ACHN (cell line): Measurements from ENCODE around the gene MAPKAPK2.
"Not testable (repeated sequence)": the region's sequence is repeated elsewhere in the genome, so short reads cannot be mapped to it uniquely, and the experiment has no call there.

Experiments
- DNase-seq: peaks from one replicate; pipeline ENCODE4 v3.0.0-alpha.2; 2015
- in situ Hi-C: cut with HindIII; loops from 2 replicates; pipeline ENCODE4 v1.10.0; 2017; ENCODE audit warnings: low sequenced_read_pairs, low pct_ligation_motif_present, low pct_unique_long_range_greater_than_20kb

MAPKAPK2 gene

DNA sequence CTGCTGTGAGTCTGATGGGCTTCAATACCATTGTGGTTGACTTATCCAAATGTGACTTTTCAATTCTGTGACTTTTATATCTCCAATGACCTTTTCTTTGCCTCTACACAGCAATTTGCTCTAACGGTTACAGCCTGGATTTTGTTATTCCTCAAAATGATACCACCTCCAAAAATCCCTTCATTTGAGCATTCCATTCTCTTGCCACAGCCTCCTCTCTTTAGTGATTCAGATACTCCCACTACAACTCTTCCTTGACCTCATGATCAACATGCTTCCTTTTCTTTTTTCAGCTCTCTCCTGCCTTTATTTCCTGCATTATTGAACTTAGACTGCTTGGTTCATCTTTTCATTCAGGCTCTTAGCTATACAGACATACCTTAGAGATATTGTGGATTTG is 69.3 kb downstream of the MAPKAPK2 start:
- no peak for DNase-seq
- in situ Hi-C loops, result no loop called here

DNA sequence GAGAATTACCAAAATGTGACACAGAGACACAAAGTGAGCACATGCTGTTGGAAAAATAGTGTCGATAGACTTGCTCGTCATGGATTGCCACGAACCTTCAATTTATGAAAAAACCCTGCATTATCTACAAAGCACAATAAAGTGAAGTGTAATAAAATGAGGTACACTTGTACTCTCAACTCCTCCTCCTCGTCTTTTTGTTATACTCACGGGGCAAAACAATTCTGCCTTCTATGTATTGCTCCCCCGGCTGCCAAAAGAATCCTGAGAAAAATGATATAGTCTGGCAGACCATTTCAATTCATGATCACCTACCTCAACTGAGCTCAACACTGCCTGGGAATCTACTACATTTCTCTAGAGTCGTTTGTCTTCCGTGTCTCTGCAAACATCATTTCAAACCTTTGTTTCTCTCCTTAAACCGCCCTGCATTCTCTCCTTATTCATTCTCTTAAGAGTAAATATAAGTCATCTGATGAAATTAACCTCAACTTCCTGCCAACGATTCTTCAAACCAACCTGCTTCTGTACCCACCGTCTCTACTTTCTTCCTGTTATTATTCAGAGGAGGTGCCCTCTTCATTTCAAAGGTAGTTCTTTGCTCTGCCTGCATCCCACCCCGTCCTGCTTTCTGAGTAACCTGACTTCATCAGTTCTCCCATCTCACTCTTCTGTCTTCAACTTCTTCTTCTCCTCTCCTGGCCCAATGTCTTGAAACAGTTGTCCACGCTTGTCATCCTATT is 73.0 kb downstream of the MAPKAPK2 start:
- in situ Hi-C loops, result no loop called here
- DNase-seq, result no peak

DNA sequence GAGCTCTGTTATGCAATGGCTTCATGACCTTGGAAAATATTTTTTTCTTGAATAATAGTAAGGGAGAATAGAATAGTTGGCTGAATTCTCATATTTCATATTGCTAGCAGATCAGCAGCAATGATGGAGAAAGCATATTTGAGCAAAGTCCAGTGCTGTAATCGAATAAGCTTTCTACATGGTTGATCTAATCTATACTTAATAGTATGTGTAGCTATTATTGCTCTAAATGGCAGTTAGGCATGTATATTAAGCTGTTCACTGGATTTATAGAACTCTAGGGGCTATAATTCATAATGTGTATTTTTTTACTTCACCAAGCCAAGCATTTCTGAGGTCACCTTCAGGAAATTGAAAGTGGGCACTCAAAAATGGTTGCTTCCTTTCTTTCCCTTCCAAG is 75.9 kb downstream of the MAPKAPK2 start:
- no peak for DNase-seq
- in situ Hi-C loops, result no loop called here

DNA sequence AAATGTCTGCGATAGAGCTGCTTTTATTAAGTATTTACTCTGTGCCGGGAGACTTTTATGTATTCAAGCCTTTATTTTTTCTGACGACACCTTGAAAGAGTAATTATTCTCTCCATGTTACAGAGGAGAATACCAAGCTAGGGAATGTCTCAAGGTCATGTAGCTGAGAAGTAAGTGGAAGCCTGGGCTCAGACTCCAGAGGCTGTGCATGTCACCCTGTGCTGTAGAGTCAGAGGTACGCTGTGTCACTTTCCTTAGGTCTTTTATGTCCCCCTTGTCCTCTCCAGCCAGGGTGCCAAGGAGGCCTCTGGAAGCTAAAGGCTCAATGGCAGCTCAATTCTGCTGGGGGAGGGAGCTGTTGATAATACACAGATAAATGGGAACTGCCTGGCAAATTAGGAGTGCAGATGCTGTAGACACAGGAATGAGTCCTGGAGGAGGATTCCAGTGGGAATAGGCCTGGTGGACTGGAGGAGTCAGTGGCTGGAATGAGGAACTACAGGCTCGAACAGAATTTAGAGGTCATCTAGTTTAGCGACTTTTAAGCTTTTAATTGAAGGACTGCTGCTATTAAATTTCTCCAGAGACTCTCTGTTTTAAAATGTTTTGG is 76.6 kb downstream of the MAPKAPK2 start:
- in situ Hi-C loops, result no loop called here

DNA sequence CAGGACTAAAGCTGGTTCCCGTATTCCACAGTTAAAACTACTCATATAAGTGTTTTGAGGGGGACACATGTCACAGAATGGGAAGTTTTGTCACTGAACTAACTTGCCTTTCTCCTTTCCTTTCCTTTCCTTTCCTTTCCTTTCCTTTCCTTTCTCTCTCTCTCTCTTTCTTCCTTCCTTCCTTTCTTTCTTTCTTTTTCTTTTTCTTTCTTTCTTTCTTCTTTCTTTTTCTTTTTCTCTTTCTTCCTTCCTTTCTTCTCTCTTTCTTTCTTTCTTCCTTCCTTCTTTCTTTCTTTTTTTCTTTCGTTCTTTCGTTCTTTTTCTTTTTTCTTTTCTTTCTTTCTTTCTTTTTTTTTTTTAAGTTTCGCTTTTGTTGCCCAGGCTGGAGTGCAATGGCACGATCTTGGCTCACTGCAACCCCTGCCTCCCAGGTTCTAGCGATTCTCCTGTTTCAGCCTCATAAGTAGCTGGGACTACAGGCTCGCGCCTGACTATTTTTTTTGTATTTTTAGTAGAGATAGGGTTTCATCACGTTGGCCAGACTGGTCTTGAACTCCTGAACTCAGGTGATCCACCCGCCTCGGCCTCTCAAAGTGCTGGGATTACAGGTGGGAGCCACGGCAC is 78.1 kb downstream of the MAPKAPK2 start:
- DNase-seq, in situ Hi-C loops: not testable (repeated sequence)

More for the DNA sequence above, 76.6 kb downstream of the MAPKAPK2 start:
- DNase-seq, result no peak

DNA sequence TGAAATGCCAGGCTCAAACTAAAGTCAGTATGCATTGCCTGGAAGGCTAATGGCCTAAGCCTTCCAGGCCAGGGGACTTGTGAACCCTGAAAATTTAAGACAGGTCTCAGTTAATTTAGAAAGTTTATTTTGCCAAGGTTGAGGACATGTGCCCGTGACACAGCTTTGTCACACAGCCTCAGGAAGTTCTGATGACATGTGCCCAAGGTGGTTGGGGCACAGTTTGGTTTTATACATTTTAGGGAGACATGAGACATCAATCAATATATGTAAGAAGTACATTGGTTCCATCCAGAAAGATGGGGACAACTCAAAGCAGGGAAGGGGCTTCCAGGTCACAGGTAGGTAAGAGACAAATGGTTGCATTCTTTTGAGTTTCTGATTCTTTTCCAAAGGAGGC is 81.1 kb downstream of the MAPKAPK2 start:
- DNase-seq, in situ Hi-C loops: not testable (repeated sequence)

DNA sequence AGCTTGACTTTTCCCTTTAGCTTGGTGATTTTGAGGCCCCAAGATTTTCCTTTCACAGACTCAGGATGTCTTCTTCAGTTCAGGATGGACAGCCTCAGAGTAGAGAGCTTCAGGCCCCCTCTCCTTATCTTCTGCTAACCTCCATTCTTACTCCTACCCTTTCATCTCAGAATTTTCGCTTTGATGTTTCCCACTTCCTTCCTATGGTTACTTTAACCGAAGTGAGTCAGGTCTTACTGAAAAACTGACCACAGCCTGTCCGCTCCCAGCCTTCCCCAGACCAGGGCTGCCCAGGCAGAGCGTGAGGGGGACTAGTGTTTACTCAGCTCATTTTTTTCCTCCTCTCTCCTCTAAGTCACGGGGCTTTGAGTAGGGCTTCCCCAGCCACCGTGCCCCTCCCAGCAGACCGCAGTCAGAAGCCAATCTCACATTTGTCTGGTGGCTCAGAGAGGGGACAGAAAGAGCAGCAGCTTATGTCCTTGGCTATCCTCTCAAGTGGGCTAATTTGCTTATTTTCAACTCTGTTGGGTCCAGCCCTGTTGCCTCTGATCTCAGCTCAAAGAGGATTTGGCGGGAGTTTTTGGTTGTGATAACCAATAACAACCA is 81.6 kb downstream of the MAPKAPK2 start:
- DNase-seq, result peak; percentile 10
- in situ Hi-C loops, result no loop called here

DNA sequence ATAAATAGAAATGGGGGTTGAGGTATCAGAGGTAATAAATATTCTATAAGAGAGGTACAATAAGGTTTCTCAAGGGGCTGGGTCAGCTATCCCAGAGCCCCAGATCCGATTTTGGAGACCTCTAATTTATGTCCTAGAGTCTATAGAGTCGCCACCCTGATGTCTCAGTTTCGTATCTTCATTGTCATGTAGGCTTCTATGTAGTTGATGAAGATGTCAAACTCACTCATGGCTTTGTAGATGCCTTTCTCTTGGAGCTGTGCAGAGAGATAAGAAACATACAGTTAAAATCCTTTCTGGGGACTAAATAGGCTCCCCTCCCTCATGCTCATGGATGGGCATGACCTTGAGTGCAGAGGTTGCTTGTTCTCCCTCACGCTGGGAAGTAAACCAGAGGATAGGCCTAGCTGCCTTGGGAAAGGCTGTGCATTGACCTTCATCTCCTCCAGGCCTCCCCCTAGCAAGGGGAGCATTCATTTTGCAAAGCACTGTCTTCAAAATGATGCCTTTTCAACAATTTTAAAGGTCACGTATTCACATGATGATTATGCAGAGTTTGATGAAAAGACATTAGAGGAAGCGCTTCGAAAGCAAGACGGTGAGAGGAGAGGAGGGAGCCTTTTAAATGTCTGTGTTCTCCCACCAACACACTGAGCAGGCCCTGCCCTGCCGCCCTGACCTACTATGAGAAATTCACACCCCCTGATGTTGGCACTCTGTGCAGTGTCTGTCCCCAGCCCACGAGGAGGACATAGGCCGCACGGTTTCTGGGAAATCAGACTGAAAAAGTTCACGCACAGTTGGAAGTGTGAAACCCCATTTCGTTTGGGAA is 84.0 kb downstream of the MAPKAPK2 start:
- in situ Hi-C loops, result no loop called here
- DNase-seq, result no peak

DNA sequence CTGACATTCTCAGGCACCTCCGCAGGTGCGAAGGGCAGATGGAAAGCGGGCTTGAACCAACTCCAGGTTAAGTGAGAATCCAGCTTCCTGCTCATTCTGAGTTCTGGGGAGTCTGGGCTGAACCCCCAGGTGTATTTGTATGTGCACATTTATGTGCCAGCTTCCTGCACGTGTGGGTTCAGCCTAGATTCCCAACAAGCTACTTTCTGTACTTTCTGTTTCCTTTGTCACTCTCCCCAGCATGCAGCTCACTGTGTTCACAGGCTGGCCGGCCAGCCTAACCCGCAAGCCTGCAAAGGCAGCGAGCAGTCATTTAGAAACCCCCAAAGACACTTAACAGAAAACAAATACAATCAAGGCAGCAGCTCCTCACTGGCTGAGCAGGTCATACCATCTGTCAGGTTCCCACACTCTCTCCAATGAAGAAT is 84.6 kb downstream of the MAPKAPK2 start:
- in situ Hi-C loops, result no loop called here
- DNase-seq, result no peak

DNA sequence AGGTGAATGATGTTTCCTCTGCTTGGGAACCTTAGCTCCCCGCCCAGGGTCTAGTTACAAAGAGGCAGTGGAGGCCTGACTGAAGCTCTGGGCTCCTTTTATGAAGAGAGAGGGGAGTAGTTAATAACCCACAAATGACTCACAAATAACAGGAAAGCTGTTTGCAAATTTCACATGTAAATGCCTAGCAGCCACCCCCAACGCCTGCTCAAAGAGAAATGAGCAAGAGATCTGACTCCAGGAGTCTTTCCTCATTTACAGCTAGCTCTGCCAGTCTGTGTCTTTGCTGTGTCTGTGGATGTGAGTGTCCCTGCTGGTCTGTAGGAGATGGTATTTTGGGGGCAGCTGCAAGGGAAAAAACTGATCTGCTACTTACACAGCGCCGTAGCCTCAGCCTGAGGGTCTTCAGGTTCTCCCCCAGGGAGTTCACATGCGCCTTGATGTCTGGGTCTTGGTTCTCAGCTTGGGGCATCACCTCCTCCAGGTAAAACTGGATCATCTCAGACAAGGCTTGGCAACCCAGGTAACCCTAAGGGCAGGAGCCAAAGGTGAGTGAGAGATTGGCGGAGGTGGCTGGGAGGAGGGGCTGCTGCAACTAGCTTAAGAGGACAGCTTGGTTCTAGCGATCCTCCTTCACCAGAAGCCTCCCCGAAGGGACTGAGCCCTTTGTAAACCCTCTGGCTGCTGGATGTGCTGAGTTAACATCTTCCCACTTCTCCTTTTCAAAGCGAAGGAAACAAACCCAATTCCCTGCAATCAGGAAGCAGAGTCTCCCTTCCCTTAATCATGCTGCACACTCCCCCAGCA is 86.0 kb downstream of the MAPKAPK2 start, which contains the start of gene IL19:
Gene IL19 (plus strand): TSS at position 243 of the 807 bp plus-strand sequence. CDS start 65,890 bp downstream, outside the sequence.
- in situ Hi-C loops, result no loop called here
- no peak for DNase-seq

DNA sequence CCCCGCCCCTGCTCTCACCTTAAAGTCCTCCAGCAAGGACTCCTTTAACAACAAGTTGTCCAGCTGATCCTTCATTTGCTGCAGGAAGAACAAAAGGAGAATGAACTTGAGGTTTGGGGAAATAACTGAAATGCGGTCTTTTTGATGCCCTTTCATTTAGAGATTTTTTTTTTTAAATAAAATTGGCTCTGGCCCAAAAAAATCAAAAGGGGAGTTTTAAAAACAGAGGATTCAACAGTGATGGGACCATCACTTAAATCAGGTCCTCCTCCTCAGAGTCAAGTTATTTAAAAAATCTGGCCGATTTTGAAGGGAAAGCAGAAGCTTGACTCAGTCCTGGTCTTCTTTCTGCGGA is 86.6 kb downstream of the MAPKAPK2 start:
- in situ Hi-C loops, result no loop called here
- DNase-seq, result no peak

DNA sequence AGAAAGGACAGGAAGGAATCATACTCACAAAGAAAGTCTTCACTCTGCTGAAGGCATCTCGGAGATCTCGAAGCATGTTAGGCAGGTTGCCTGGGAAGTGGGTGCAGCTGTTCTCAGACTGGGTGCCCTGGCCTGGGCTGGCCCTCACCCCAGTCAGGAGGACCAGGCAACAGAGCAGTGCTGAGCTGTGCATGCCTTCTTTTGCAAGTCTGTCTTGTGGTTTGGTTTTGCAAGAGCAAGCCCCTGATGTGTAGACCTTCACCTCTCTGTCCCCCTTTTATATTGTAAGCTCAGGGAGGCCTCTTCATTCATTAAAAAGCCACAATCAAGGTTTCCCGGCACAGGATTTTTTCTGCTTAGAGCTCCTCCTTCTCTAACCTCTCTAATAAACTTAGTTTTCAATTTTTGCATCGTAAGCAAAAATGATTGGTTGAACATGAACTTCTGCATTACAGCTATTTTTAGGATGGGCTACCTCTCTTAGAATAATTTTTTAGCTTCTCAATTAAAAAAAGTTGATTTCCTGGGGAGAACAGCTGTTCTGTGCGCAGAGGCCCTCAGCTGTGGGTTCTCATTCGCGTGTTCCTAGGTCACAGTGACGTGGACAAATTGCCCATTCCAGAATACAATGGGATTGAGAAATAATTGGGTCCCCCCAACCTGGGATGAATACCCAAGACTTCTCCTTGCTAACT is 87.7 kb downstream of the MAPKAPK2 start, which contains the start of gene IL10:
Gene IL10 (minus strand): TSS at position 252 of the 695 bp plus-strand sequence. CDS start 59 bp downstream, at position 193.
- in situ Hi-C loops, result no loop called here
- DNase-seq, result no peak

DNA sequence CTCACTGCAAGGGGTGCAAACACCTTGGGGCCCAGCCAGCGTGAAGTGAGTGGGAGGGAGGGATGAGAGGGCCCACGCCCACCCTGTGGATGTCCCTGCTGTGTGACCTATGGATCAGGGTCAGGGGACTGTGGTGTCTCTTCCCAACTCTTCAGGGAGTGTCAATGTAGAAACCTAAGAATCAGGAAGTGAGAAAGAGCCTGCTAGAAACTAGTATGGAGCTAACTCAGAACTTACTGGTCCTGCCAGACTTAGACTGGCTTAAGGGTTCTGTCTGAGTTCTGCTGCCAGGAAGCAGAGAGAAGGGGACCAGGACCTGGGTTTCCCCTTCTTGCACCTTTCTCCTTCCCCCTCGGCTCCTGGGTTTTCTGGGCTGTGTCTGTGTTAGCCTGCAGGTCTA is 89.4 kb downstream of the MAPKAPK2 start:
- DNase-seq, result no peak

DNA sequence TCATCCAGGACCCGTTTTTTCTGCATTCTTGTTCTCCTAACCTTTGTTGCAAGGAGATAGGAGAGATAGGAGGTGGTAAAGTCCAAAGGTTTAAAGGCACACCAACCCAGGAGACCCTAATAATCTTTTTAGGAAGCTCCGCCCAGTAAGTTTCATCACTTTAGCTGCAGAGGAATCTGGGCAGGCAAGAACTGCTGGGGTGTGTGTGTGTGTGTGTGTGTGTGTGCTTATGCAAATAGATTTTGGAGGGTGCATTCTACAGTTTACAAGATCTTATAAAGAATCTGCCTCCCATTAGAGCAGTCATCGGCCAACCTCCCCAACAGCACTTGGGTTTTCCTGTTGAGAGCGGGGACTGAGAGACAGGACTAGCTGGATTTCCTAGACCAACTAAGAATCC is 91.5 kb downstream of the MAPKAPK2 start:
- no peak for DNase-seq
- in situ Hi-C loops, result no loop called here

More for the DNA sequence above, 89.4 kb downstream of the MAPKAPK2 start:
- in situ Hi-C loops, result no loop called here

DNA sequence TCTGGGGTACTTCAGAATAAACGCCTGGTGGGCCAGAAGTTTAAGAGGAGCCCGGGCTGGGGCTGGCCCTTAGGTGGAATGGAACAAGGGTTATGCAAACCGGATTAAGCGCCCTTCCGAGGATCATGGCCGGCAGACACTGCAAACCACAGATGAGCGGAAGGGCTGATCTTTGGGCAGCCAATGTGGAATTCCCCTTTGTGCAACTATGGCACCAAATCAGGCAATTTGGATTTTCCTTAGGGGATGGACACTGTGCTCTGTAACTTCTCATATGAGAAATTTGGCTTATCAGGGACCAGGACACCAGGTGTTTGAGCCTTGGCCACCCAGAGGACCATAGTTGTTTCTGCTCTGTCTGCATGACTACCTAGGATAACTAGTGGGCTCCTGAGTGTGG is 93.3 kb downstream of the MAPKAPK2 start:
- in situ Hi-C loops, result no loop called here

DNA sequence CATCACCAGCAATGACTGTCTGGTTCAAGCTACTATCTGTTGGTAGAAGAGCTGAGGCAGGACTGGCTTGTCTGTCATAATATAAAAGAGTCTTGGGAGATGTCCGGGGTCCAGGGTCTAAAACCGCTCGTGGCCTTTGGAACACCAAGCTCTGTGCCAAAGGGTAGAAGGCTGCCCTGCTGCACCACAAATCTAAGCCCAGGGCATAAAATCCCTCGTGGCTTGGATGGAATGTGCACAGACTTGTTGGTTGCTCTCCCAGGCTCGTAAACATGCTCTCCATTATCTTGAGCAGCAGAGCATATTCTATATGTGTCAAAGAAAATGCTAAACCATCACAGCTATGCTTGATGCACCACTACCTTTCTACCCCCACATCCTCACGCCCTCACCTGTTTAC is 94.2 kb downstream of the MAPKAPK2 start:
- DNase-seq, in situ Hi-C loops: not testable (repeated sequence)

More for the DNA sequence above, 93.3 kb downstream of the MAPKAPK2 start:
- DNase-seq, result no peak

DNA sequence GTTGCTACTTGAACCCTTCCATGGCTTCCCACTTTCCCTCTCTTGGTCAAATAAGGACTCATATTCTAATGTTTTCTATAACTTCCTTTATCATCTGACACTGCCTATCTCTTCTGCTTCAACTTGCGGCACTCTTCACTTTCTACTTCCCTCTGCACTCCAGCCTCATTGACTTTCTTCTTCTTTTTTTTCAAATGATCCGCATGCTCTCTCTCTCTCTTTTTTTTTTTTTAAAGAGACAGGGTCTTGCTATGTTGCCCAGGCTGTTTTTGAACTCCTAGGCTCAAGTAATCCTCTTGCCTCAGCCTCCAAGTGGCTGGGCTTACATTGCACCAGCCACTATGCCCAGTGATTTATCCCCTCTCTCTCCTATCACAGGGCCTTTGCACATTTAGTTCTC is 94.9 kb downstream of the MAPKAPK2 start:
- DNase-seq, result no peak
- in situ Hi-C loops, result no loop called here
